Measurements from ENCODE around the gene ZBP1. TPM values are rescaled to one million over a fixed set of nuclear protein-coding genes. Genes with fewer than 3 reads are reported as not detected.

The ZBP1 gene
- total RNA-seq, 1 experiment from 2014 or later = 2.9 TPM

GRCh38 chr20:57559289-57559634, 61.0 kb downstream of the ZBP1 start:
- DNase-seq = no peak
- peaks cover 2% of the 10 kb centered on the region for H3K9me3 Mint-ChIP-seq (ENCODE audit: low read depth, unreplicated experiment)
- H3K36me3 Mint-ChIP-seq (ENCODE audit: insufficient read depth, unreplicated experiment) = peaks cover 11% of the 10 kb centered on the region
- H3K4me3 Mint-ChIP-seq (ENCODE audit: low read depth, unreplicated experiment) = peak overlapping the region; percentile 46
- BruUV-seq (replicated peaks) = no TSS peak
- TF ChIP-seq, protein P1, sequence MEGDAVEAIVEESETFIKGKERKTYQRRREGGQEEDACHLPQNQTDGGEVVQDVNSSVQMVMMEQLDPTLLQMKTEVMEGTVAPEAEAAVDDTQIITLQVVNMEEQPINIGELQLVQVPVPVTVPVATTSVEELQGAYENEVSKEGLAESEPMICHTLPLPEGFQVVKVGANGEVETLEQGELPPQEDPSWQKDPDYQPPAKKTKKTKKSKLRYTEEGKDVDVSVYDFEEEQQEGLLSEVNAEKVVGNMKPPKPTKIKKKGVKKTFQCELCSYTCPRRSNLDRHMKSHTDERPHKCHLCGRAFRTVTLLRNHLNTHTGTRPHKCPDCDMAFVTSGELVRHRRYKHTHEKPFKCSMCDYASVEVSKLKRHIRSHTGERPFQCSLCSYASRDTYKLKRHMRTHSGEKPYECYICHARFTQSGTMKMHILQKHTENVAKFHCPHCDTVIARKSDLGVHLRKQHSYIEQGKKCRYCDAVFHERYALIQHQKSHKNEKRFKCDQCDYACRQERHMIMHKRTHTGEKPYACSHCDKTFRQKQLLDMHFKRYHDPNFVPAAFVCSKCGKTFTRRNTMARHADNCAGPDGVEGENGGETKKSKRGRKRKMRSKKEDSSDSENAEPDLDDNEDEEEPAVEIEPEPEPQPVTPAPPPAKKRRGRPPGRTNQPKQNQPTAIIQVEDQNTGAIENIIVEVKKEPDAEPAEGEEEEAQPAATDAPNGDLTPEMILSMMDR (IDR thresholded peaks at IDR 0.05; ENCODE audit: unreplicated experiment) = no peak
- CTCF ChIA-PET = interaction anchor here (0.5 to 1.5 kb wide), 2 partner anchors 12 to 14 kb away, joined by 3 to 5 read pairs; no protein-coding TSS in a partner anchor
- H3K27ac Mint-ChIP-seq (ENCODE audit: unreplicated experiment) = peak overlapping the region; percentile 21
- H3K4me1 Mint-ChIP-seq (ENCODE audit: low read depth, unreplicated experiment) = peaks cover 38% of the 10 kb centered on the region
- peaks cover 65% of the 10 kb centered on the region for H3K27me3 Mint-ChIP-seq (ENCODE audit: unreplicated experiment)
- intact Hi-C loops (cut with micrococcal nuclease; ENCODE audit: unreplicated experiment) = no loop called here

DNA sequence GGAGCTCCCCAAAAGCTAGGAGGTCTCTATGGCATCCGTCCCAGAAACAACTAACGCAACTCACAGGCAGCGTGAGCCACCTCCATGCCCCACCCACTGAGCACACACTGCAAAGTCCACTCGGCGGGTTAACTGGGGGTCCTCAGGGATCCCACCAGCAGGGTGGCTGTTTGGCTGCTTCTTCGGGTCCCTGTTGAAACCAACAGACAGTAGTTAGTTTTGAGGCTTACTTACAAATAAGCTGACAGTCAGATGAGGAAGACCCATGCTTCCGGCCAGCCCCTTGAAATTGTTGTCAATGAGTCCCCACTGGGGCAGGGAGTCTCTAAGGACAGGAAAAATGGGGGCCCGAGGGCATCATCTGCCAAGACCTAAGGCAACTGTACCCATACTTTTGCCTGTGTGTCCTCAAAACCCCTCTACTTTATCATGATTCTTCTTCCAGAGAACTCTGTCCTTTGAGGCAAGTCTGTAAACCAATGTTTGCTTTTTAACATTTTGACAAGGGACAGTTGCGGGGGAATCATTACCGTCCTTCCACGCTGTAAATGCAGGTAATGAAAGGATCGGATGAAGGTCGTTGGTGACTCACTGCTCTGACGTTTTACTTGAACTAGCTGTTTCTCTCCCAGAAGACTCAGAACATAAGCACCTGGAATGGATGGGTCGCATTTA, 61.5 kb downstream of the ZBP1 start:
- BruUV-seq (replicated peaks) = no TSS peak
- H3K9me3 Mint-ChIP-seq (ENCODE audit: low read depth, unreplicated experiment) = peaks cover 2% of the 10 kb centered on the region
- H3K4me3 Mint-ChIP-seq (ENCODE audit: low read depth, unreplicated experiment) = peak overlapping the region; percentile 46
- CTCF ChIA-PET = interaction anchor here (0.5 to 1.5 kb wide), 4 partner anchors 9 to 36 kb away, joined by 3 to 5 read pairs (median 3); no protein-coding TSS in a partner anchor
- intact Hi-C loops (cut with micrococcal nuclease; ENCODE audit: unreplicated experiment) = no loop called here
- peak overlapping the region; percentile 21 for H3K27ac Mint-ChIP-seq (ENCODE audit: unreplicated experiment)
- peaks cover 38% of the 10 kb centered on the region for H3K4me1 Mint-ChIP-seq (ENCODE audit: low read depth, unreplicated experiment)
- DNase-seq = no peak
- H3K27me3 Mint-ChIP-seq (ENCODE audit: unreplicated experiment) = peaks cover 70% of the 10 kb centered on the region
- TF ChIP-seq, protein P1 (IDR thresholded peaks at IDR 0.05; ENCODE audit: unreplicated experiment) = no peak
- H3K36me3 Mint-ChIP-seq (ENCODE audit: insufficient read depth, unreplicated experiment) = peaks cover 11% of the 10 kb centered on the region

- Mint-ChIP-seq H3K27ac (ENCODE audit: unreplicated experiment) (peak overlapping the region; percentile 21), H3K36me3 (ENCODE audit: insufficient read depth, unreplicated experiment) (peaks cover 11% of the 10 kb centered on the region), H3K9me3 (ENCODE audit: low read depth, unreplicated experiment) (peaks cover 2% of the 10 kb centered on the region), H3K4me1 (ENCODE audit: low read depth, unreplicated experiment) (peaks cover 38% of the 10 kb centered on the region), H3K4me3 (ENCODE audit: low read depth, unreplicated experiment) (peak overlapping the region; percentile 46), H3K27me3 (ENCODE audit: unreplicated experiment) (peaks cover 77% of the 10 kb centered on the region)
- intact Hi-C loops (cut with micrococcal nuclease; ENCODE audit: unreplicated experiment) = no loop called here
- CTCF ChIA-PET = interaction anchor here (0.8 to 1.5 kb wide), 3 partner anchors 10 to 36 kb away, joined by 3 to 5 read pairs (median 3); no protein-coding TSS in a partner anchor
- BruUV-seq (replicated peaks) = no TSS peak
- TF ChIP-seq, protein P1 (IDR thresholded peaks at IDR 0.05; ENCODE audit: unreplicated experiment) = no peak
- peak; percentile 47 for DNase-seq
These were observed 62.2 kb downstream of the ZBP1 start for GRCh38 chr20:57557926-57558613.

DNA sequence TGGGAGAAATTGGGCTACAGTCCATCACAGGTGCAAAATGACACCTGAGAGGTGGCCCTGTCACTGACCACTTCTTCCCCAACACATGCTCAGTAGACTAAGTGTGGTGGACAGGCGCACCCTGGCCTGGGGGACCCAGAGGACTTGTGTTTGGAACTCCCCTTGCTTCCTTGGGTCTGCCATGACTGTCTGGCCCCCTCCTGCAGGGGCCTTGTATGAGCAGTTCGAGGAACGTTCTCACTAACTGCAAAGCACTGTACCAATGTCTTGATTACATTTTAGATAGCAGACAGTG, 63.3 kb downstream of the ZBP1 start:
- intact Hi-C loops (cut with micrococcal nuclease; ENCODE audit: unreplicated experiment) = no loop called here
- TF ChIP-seq, protein P1 (IDR thresholded peaks at IDR 0.05; ENCODE audit: unreplicated experiment) = no peak
- no TSS peak for BruUV-seq (replicated peaks)
- no peak for DNase-seq
- peaks cover 1% of the 10 kb centered on the region for H3K9me3 Mint-ChIP-seq (ENCODE audit: low read depth, unreplicated experiment)
- CTCF ChIA-PET = no interaction called here
- H3K4me1 Mint-ChIP-seq (ENCODE audit: low read depth, unreplicated experiment) = peaks cover 38% of the 10 kb centered on the region
- peaks cover 81% of the 10 kb centered on the region for H3K27me3 Mint-ChIP-seq (ENCODE audit: unreplicated experiment)
- H3K27ac Mint-ChIP-seq (ENCODE audit: unreplicated experiment) = no peak overlapping the region
- H3K4me3 Mint-ChIP-seq (ENCODE audit: low read depth, unreplicated experiment) = no peak overlapping the region
- H3K36me3 Mint-ChIP-seq (ENCODE audit: insufficient read depth, unreplicated experiment) = peaks cover 11% of the 10 kb centered on the region

All from Calu3 (cell line).